Keratinocyte (primary cell): ENCODE data around the gene NEK8. TPM values are rescaled to one million over a fixed set of nuclear protein-coding genes. Genes with fewer than 3 reads are reported as not detected.
A peak's percentile ranks its signal among the peaks of the same experiment; 100 is the strongest.

Experiments
- DNase-seq: peaks from one replicate; pipeline ENCODE4 v3.0.0-alpha.2; 2011; ENCODE audit warnings: low read depth, missing footprints, low spot score
- FAIRE-seq: peaks from 2 replicates; lab custom pipeline; 2011; peaks lifted over from hg19 to GRCh38; lab: Jason Lieb, UNC
- H2AFZ ChIP-seq: 2 replicates; pipeline ENCODE4 v1.6.0; 2012; ENCODE audit warnings: low read length, control low read depth, inconsistent platforms; ENCODE audit not compliant: control insufficient read depth
- H3K27ac ChIP-seq: 2 replicates; pipeline ENCODE4 v1.5.1; 2011; ENCODE audit warnings: low read length; ENCODE audit not compliant: control insufficient read depth, insufficient read depth
- H3K27me3 ChIP-seq: 3 replicates; pipeline ENCODE4 v1.6.0; 2011; ENCODE audit warnings: low read length; ENCODE audit not compliant: control insufficient read depth, insufficient read depth; ENCODE audit errors: extremely low read depth
- H3K36me3 ChIP-seq, 2 experiments: 2 replicates in 1 of 2; 3 replicates in 1 of 2; pipeline ENCODE4 v1.5.1; 2011; ENCODE audit warnings: low read length in 2 of 2, mild to moderate bottlenecking in 1 of 2; ENCODE audit not compliant: control insufficient read depth in 2 of 2, insufficient read depth in 2 of 2; ENCODE audit errors: extremely low read depth in 1 of 2
- H3K4me1 ChIP-seq: 3 replicates; pipeline ENCODE4 v1.5.1; 2011; ENCODE audit warnings: low read length; ENCODE audit not compliant: control insufficient read depth, insufficient read depth; ENCODE audit errors: extremely low read depth
- H3K4me2 ChIP-seq: 3 replicates; pipeline ENCODE4 v1.6.0; 2011; ENCODE audit warnings: low read depth, low read length; ENCODE audit not compliant: control insufficient read depth, insufficient read depth; ENCODE audit errors: extremely low read depth
- H3K4me3 ChIP-seq, 3 experiments: fragments of 200-600 bp in 1 of 3; sonication (generic) in 1 of 3; 2 replicates in 2 of 3; 3 replicates in 1 of 3; pipeline ENCODE4 v1.5.1; 2011 to 2016; ENCODE audit warnings: low read length in 3 of 3, mild to moderate bottlenecking in 3 of 3, control low read depth in 2 of 3, inconsistent platforms in 1 of 3, low read depth in 1 of 3, mixed read lengths in 1 of 3, mixed run types in 1 of 3, moderate library complexity in 1 of 3; ENCODE audit not compliant: control insufficient read depth in 2 of 3, insufficient read depth in 2 of 3; ENCODE audit errors: extremely low read depth in 1 of 3
- H3K79me2 ChIP-seq: 2 replicates; pipeline ENCODE4 v1.6.0; 2012; ENCODE audit warnings: low read length; ENCODE audit not compliant: control insufficient read depth, insufficient read depth
- H3K9ac ChIP-seq: 3 replicates; pipeline ENCODE4 v1.6.0; 2011; ENCODE audit warnings: low read length; ENCODE audit not compliant: control insufficient read depth, insufficient read depth; ENCODE audit errors: extremely low read depth
- H3K9me1 ChIP-seq: 3 replicates; pipeline ENCODE4 v1.6.0; 2011; ENCODE audit warnings: low read length; ENCODE audit not compliant: control insufficient read depth, insufficient read depth; ENCODE audit errors: extremely low read depth
- H3K9me3 ChIP-seq: 2 replicates; pipeline ENCODE4 v1.5.1; 2012; ENCODE audit warnings: low read depth, low read length; ENCODE audit not compliant: control insufficient read depth
- H4K20me1 ChIP-seq: 3 replicates; pipeline ENCODE4 v1.6.0; 2011; ENCODE audit warnings: low read length; ENCODE audit not compliant: control insufficient read depth, insufficient read depth; ENCODE audit errors: extremely low read depth
- CTCF ChIP-seq, 3 experiments: IDR thresholded peaks in 1 of 3; conservative IDR thresholded peaks in 1 of 3; optimal IDR thresholded peaks in 1 of 3; 2 replicates in 2 of 3; 3 replicates in 1 of 3; pipeline versions ENCODE3 to v1.5.1; 2011; ENCODE audit warnings: low read length in 3 of 3, mild to moderate bottlenecking in 3 of 3, moderate library complexity in 2 of 3, control low read depth in 1 of 3, inconsistent platforms in 1 of 3; ENCODE audit not compliant: insufficient read depth in 2 of 3; ENCODE audit errors: extremely low read depth in 1 of 3
- EZH2 ChIP-seq: IDR thresholded peaks from one replicate; pipeline ENCODE4 v1.6.1; 2012; ENCODE audit warnings: inconsistent platforms, mild to moderate bottlenecking, low read length, moderate library complexity
- dilution Hi-C: fragments of 300-500 bp; cut with MboI; formaldehyde crosslinking; loops from one replicate; pipeline ENCODE4 v1.7.0; 2020; ENCODE audit warnings: low sequenced_read_pairs; ENCODE audit not compliant: extremely low pct_ligation_motif_present
- polyA plus RNA-seq, 5 experiments: library from polyadenylated mRNA; depleted of rRNA in 3 of 5; stranded (reverse) in 3 of 5; stranded (forward) in 1 of 5; unstranded in 1 of 5; fragments of >200 nt; gene quantifications; 1 replicate in 1 of 5; 2 replicates in 3 of 5; 3 replicates in 1 of 5; pipeline versions ENCODE4 v1.2.1 to v1.2.3, GENCODE V29; 2011 to 2012; ENCODE audit warnings: missing spikeins in 2 of 5, low read depth in 1 of 5, low replicate concordance in 1 of 5

Gene NEK8
- polyA plus RNA-seq, 1 donor (not counting 4 experiments of a cell fraction or from before 2014, with no cell fraction given) = 4.1 TPM

DNA sequence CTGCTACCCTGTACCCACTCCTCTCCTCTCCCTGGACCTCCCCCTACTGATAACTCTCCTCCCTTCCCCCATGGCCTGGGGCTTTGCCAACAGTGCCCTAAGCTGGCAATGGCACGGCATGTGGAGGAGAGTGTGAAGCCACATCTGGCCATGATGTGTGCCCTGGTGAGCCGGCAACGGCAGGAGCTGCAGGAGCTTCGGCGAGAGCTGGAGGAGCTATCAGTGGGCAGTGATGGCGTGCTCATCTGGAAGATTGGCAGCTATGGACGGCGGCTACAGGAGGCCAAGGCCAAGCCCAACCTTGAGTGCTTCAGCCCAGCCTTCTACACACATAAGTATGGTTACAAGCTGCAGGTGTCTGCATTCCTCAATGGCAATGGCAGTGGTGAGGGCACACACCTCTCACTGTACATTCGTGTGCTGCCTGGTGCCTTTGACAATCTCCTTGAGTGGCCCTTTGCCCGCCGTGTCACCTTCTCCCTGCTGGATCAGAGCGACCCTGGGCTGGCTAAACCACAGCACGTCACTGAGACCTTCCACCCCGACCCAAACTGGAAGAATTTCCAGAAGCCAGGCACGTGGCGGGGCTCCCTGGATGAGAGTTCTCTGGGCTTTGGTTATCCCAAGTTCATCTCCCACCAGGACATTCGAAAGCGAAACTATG is 20.4 kb downstream of the NEK8 start:
- no peak for TF ChIP-seq CTCF (optimal IDR thresholded peaks at IDR 0.05 in 1 of 3, IDR thresholded peaks at IDR 0.05 in 1 of 3, conservative IDR thresholded peaks at IDR 0.05 in 1 of 3; ENCODE audit: extremely low read depth in 1 of 3, insufficient read depth in 2 of 3, low read length in 3 of 3)
- no peak for TF ChIP-seq EZH2
- H3K4me2 ChIP-seq = no peak overlapping the region
- H3K4me3 ChIP-seq = no peak overlapping the region
- peaks cover 39 to 49% of the 10 kb centered on the region in 2 experiments for H3K36me3 ChIP-seq
- no peak for FAIRE-seq
- dilution Hi-C loops = no loop called here
- no peaks in the 10 kb centered on the region for H3K27me3 ChIP-seq
- H3K79me2 ChIP-seq = peaks cover 63% of the 10 kb centered on the region
- peaks cover 42% of the 10 kb centered on the region for H4K20me1 ChIP-seq
- H3K9ac ChIP-seq = no peak overlapping the region
- peaks cover 30% of the 10 kb centered on the region for H3K4me1 ChIP-seq
- H3K9me1 ChIP-seq = peaks cover 7% of the 10 kb centered on the region
- H2AFZ ChIP-seq = no peak overlapping the region
- no peaks in the 10 kb centered on the region for H3K9me3 ChIP-seq
- DNase-seq = no peak
- H3K27ac ChIP-seq = no peak overlapping the region

GRCh38 chr17:28749516-28750177 is 21.1 kb downstream of the NEK8 start:
- no peak overlapping the region for H2AFZ ChIP-seq
- no peaks in the 10 kb centered on the region for H3K9me3 ChIP-seq
- DNase-seq (no peak), FAIRE-seq (no peak)
- peaks cover 42% of the 10 kb centered on the region for H4K20me1 ChIP-seq
- peaks cover 39 to 49% of the 10 kb centered on the region in 2 experiments for H3K36me3 ChIP-seq
- peaks cover 7% of the 10 kb centered on the region for H3K9me1 ChIP-seq
- no peaks in the 10 kb centered on the region for H3K27me3 ChIP-seq
- peaks cover 30% of the 10 kb centered on the region for H3K4me1 ChIP-seq
- H3K4me3 ChIP-seq = no peak overlapping the region
- TF ChIP-seq EZH2 = no peak
- TF ChIP-seq CTCF (optimal IDR thresholded peaks at IDR 0.05 in 1 of 3, IDR thresholded peaks at IDR 0.05 in 1 of 3, conservative IDR thresholded peaks at IDR 0.05 in 1 of 3; ENCODE audit: extremely low read depth in 1 of 3, insufficient read depth in 2 of 3, low read length in 3 of 3) = no peak
- peaks cover 57% of the 10 kb centered on the region for H3K79me2 ChIP-seq
- peak overlapping the region; percentile 33 for H3K27ac ChIP-seq
- dilution Hi-C loops = no loop called here
- H3K4me2 ChIP-seq = no peak overlapping the region
- H3K9ac ChIP-seq = no peak overlapping the region
